Stimulated activated CD8-positive, alpha-beta memory T cell treated with anti-CD3 and anti-CD28 coated beads, Interleukin-15, amount 100 ng/mL, for 1 hour (primary cell): Measurements from ENCODE around the gene LSP1.

Source experiments
- DNase-seq: peaks from one replicate; pipeline ENCODE4 v3.0.0-alpha.2; 2020; ENCODE audit warnings: low read depth

Gene LSP1

DNA sequence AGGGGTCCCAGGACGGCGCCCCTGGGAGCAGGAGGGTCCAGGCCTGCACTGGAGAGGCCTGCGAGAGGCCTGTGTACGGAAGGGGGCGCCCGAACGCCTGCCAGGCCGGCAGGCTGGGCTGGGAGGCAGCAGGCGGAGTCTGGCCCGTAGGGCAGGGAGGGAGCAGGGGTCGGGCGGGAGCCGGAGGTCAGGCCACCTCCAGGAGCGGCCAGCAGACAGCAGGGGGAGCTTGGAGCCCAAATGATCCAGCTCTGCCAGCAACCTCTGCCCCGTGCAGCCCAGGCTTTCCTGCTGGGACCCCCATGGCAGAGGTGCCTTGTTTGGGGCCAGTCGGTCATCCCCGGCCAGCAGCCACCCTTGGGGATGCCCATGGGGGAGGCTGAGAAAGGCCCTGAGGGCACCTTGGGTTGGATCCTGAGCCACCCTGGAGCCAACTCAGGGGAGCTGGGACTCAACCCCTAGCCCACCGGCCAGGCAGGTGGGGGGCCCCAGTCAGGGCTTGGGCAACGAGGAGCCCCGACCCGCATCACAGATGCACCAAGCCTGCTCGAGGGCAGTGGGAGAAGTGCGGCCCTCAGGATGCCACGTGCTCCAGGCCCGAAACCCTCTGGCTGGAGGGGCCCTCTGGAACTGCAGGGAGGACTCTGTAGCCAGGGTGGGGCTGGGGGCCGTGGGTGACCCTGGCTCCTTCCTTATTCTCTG is 27.7 kb upstream of the LSP1 start:
- no peak for DNase-seq

DNA sequence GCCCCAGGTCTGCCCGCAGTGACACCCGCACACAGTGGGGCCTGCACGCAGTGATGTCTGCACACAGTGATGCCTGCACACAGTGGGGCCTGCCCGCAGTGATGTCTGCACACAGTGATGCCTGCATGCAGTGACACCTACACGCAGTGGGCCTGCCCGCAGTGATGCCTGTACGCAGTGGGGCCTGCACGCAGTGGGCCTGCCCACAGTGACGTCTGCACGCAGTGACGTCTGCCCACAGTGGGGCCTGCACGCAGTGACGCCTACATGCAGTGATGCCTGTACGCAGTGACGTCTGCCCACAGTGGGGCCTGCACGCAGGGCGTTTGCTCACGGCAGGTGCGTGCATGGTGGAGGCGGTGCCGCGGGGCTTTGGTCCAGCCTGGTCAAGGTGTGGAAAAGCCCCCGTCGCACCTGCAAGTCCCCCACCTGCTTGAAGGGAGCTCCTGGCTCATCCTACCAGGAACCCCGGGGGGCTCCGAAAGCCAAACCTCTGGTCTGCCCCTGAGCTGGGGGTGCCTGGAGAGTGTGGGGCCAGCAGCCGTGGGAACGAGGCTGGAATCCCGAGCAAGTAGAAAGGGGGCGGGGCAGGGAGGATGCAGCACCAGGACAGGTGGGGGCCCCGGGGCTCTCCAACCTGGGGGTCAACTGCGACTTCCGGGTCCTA is 27.0 kb upstream of the LSP1 start:
- DNase-seq, result no peak

DNA sequence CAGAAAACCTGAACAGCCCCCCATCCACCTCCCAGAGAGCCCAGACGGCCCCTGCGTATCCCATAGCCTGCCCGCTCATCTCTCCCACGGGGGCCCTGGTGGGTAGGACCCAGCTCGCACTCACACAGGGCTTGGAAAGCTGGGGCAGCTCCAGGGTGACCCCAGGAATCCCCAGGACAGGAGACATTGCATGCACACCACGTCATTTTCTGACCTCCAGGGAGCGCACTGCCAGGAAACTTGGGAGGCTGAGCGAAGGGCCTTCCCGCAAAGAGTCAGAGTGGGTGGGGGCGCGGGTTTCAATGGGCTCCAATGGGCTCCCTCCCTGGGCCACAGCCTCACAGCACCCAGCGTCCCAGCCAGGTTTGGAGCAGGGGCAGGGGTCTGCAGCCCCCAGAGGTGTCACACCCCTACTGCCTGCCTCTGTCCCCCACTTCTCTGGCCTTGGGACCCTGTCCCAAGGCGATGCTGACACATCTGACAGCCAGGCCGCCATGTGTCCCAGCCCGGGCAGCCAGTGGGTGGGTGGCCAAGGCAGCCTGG is 26.3 kb upstream of the LSP1 start:
- no peak for DNase-seq

DNA sequence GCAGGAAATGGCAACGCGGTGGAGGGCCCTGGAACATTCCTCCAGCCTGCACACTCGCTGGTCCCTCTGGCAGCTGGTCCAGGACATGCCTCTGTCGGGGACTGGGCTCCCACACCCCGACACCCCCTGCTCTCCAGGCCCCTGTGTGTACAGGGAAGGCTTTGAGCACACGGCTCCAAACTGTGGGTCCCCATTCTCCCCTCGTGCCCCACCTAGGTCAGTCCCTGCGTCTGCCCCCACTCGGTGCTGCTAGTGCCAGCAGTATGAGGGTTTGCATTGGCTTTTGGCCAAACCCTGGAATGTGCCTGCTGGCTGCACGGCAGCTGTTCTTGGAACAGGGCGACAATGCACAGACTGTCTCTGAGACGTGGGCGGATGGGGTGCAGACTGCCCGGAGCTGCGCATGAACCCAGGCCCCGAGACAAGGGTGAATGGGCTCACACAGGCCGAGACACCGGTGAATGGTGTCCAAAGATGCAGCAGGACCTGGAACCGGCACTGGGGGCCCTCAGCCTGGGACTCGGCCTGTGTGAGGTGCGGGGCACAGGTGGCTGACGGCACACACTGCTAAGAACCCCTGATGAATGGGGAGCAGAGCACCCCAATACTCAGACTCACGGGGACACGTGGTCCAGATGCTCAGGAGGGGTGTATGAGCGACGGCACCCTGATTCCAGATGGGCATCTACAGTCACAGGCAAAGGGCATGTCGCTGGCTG is 25.6 kb upstream of the LSP1 start:
- no peak for DNase-seq

DNA sequence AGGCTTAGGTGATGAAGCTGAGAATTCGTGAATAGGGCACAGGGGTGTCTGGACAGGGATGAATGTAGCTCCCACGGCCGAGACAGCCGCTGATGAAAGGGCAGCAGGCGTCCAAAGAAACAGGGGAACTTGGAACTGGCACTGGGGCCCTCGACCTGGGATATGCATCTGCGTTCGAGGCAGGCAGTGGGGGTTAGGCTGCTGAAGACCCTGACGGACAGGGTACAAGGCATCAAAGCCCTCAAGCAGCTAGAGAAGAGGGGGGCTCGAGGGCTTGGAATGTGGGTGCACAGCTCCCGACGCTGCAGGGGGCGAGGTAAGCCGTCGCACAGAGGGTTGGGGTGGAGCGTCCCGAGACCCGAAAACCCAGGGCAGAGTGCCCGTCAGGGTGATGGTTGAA is 25.0 kb upstream of the LSP1 start:
- no peak for DNase-seq

DNA sequence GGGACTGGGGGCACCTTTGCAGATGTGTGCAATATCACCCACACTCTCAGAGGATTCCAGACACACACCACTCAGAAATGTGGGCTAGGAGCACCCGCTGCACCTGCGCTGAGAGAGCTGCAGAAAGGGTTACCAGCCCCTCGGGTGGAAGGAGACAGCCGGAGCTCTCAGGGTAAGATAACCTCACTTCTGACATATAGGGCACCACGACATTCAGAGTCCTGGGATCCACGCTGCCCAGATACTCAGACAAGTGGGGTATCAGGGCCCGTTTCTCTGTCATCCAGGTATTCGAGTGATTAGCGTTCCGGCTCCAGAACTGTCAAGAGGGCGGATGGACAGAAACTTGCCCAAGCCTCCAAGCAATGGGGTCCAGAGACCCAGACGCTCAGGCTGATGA is 24.3 kb upstream of the LSP1 start:
- DNase-seq, result no peak

DNA sequence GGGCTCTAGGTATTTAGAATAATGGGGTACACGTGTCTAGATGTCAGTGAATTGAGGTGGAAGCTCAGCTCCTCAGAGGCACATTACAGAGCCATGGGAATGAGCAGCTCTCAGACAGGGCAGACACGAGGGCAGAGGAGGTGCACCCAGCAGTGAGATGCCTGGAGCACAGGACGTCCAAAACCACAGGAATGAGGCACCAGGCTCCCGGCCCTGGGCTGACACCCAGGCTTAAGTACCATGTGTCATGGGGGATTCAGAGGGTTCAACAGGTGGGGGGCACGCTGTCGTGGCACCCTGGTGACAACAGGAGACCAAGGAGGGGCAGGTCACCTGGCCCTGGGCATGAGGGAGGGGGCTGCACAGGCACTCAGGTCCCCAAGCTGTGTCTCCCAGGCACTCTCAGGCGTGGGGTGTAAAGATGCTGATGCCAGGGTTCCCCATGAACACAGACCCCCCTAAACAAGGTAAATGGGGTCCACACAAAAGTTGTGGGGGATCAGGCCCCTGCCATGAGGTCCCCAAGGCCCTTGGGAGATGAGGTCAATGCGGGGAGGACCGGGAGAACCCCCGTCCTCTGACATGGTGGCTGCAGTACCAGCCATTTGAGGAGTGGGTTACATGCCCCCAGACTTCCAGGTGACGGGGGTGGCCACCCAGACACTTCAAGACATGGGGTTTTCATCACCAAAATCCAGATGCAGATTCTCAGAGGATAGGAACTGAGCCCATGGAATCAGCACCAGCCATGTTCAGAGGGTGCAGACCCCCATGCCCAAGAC is 23.7 kb upstream of the LSP1 start:
- DNase-seq, result no peak

DNA sequence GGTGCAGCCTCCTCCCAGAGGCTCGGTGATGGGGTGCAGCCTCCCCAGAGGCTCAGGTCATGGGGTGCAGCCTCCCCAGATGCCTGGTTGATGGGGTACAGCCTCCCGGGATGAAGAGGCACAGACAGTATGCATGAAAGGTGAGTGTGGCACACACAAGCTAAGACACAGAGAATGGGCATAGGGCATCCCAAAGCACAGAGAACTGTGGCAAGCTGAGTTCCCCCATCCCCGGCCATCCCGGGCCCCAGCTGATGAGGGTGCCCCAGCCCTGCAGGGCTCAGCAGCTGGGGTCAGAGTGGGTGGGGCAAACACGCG is 22.9 kb upstream of the LSP1 start:
- no peak for DNase-seq

DNA sequence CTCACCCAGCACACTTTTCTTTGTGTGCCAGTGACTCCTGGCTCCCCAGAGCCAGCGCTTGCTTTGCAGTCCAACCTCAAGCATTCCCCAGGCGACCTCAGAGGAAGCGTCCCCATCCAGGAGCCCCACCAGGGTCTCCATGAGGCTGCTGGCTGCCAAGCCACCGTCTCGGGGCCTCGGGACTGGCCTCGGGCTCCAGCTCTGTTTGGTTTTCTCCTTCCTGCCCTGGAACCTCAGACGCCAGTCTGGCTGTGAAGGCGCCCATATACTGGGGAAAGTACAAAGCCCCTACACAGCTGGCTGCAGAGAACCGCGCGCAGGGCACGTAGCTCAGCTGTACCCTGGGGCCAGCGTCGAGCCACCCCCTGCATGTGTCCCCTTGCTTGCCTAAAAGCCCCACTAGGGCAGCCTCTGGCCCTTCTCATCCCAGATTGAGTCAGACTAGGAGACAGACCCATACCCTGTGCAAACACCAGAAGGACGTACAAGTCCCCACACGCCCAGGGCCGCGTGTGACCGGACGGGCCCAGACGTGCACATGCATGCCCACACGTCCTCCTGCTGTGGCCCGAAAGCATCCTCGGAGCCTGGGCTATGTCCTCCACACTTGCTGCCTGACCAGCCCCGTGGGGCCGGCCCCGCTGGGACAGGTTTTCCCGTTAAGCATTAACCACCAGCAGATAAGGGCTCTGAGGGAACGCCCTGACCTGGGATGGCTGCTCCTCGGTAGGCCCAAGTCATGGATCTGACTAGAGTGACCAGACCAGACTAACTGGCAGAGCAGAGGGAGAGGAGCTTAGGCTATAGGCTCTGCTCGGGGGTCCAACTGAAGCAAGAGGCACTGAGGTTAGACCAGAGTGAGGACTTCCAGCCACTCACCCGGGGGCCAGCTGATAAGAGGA is 22.3 kb upstream of the LSP1 start:
- DNase-seq, result no peak

DNA sequence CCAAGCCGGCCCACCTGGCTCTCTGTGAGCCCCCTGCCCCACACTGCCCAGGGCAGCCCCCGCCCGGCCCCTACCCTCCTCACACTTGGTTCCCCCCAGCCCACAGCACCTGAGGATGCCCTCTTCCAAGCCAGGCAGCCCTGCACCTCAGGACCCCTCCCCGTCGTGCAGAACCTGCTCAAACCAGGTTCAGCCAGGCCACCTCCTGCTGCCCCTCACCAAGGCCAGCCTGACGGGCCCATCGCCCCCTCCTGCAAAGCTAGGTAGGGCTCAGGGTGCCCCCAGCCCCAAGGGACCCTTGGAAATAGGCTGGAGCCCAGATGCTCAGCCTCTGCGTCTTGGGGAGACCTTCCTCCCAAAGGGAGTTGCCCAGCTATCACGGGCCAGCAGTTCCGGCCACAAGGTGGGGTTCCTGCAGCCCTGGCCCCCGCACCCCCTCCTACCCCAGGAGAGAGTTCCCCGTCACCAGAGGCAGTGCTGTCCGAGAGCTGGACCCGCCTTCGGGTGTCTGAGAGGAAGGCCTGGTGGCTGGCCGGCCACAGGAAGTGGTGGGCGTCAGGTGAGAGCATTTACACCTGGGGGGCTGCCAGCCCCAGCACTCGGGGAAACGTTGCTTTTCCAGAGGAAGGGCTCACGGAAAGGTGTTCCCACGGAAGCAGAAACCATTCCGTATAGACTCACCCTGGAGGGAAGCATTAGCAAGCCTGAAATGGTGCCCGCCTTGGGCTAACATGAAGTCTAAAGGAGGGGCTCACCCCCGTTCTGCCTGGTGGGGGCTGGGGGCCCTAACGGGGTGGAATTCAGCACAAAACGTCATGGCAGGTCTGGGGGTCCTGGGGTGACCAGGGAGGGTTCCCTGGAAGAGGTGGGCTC is 21.3 kb upstream of the LSP1 start:
- DNase-seq, result no peak

DNA sequence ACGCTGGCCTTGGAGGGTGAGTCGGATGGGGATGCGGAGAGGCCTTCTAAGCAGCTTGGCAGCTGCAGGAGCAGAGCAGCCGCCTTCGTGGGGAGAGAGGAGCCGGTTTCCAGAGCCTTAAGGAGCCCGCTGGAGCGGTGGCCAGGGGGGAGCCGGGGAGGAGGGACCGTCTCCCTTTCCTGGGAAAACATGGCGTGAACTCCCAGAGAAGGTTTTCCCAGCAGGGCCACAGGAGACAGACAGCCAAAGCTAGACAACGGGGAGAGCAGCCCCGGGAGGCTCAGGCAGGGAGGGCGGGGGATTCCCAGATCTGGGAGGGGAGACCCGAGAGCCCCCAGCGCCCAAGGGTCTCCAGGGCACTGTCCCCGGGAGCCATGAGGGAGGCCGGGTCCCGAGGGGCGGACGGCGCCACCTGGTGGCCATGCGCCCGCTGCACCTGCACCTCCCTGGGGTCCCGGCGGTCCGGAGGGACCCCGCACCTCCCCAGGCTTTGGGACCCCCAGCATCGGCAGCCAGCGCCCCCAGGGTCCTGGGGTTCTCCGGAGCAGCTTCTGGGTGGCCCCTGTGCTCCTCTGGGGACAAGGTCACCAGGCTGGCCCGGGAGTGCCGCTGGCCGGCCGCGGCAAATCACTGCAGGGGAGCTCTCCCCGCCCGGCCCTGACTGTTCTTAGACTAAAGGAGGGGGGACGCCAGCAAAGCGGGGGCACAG is 20.5 kb upstream of the LSP1 start:
- peak; percentile 48 for DNase-seq

DNA sequence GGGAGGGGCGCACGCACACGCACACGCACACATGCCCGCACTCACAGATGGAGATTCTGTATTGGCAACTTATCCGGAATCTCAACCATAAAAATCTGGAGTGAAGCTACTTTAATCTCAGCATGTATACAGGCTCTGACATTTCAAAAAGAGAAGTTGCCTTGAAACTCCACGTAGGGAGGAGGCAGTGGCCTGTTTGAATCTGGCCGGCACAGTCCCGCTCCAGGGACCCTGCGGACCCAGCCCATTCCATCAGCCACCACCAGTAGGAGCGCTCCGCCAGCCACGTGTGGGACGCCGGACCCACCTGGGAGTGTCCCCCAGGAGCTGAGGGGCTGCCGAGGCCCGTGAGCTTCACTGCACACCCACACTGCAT is 20.0 kb upstream of the LSP1 start:
- DNase-seq, result no peak

DNA sequence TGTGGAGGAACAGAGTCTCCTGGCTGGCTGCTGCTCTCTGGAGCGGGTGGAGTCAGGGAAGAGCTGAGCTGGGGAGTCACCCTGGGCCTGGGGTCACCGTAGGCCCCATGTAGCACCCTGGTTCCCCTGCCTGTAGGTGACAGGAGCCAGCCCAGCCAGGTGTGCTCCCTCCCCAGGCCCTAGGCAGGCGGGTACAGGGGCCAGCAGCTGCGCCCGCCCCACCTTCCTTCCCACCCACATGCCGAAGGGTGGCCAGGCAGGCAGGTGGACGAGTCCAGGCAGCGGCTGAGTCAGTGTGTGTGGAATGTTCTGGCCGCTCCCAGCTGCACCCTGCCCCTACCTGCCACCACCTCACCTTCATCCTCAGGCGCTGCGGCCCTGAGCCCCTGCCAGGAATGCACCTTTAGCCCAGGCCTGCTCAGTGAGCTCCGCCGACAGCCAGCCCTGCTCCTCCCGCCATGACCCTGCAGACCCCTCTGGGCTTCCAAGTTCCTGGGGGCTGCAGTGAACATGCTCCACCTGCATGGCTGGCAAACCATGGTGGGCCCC is 18.7 kb upstream of the LSP1 start:
- no peak for DNase-seq

DNA sequence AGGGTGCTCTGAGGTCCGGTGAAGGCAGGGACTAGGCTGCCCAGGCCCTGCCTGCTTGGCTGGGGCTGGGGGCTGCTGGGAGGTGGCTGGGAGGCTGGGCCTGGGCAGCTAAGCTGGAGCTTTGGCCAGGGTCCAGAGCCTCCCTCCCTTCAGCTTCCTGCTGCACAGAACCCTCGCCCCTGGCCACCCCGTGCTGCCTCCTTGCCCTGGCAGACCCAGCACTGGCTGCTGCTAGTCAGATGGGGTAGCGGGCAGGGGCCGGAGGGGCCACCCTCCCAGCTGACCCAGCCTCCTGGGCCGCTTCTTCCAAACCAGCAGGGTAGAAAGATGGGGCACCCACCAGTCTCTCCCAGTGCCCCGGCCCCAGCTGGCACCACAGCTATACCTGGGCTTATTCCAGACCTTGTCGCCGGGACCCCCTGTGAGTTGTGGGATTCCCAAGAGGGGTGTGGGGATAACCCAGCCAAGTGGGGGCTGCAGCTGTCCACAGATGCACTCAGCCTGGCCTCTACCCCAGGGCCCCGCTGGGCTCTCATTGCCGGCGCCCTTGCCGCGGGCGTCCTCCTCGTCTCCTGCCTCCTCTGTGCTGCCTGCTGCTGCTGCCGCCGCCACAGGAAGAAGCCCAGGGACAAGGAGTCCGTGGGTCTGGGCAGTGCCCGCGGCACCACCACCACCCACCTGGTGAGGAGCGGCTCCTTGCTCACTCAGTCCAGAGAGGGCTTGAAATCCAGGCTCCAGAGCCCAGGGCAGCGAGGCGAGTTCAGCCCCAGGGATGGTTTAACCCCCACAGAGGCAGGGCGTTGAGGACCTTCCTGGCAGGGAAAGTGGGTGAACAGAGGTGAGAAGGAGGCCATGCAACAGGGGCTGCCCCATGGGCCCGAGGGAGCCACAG is 17.9 kb upstream of the LSP1 start, which contains the start of gene SYT8:
Gene SYT8, plus strand, starts transcription at position 212 of the 892 bp plus-strand sequence. Its CDS starts 116 bp downstream, at position 328.
- no peak for DNase-seq

DNA sequence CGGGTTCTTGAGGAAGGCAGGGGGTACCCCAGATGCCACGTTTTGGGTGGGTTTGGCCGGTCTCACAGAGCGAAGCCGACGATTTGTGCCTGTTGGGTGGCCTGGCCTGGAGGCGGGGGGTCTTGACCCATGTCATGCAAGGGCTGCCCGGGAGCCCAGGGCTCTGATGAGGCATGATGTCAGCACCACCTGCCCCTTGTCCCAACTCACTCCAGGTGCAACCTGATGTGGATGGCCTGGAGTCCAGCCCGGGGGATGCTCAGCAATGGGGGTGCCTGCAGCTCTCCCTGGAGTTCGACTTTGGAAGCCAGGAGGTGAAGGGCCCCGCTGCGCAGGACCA is 17.2 kb upstream of the LSP1 start:
- no peak for DNase-seq

DNA sequence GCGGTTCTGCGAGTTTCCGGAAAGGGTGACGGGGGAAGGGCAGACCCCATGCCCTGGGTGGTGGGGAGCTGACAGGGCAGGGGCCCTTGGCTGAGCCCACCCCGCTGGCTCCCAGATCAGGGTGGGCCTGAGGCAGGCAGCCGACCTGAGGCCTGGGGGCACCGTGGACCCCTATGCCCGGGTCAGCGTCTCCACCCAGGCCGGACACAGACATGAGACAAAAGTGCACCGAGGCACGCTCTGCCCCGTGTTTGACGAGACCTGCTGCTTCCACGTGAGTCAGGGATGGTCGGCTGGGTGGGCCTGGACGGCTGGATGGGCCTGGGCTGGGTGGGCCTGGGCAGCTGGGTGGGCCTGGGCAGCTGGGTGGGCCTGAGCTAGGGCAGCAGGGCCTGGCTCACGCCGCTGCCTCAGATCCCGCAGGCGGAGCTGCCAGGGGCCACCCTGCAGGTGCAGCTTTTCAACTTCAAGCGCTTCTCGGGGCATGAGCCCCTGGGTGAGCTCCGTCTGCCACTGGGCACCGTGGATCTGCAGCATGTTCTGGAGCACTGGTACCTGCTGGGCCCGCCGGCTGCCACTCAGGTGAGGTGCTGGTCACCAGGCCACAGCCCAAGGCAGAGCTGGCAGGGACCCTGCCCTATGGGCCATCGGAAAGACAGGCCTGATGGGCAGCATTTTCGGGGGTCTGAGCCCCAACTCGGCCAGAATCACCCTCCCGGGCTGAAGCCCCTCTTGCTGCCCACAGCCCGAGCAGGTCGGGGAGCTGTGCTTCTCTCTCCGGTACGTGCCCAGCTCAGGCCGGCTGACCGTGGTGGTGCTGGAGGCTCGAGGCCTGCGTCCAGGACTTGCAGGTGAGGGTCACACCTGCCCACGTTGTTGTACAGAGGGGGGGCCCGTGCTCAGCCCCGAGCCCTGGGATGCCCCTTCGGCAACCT is 16.6 kb upstream of the LSP1 start:
- no peak for DNase-seq
